ENCODE results near the gene RPL23.

GRCh38 chr17:38881600-38882191, 28.2 kb upstream of the RPL23 start:
- TF ChIP-seq, protein P1, sequence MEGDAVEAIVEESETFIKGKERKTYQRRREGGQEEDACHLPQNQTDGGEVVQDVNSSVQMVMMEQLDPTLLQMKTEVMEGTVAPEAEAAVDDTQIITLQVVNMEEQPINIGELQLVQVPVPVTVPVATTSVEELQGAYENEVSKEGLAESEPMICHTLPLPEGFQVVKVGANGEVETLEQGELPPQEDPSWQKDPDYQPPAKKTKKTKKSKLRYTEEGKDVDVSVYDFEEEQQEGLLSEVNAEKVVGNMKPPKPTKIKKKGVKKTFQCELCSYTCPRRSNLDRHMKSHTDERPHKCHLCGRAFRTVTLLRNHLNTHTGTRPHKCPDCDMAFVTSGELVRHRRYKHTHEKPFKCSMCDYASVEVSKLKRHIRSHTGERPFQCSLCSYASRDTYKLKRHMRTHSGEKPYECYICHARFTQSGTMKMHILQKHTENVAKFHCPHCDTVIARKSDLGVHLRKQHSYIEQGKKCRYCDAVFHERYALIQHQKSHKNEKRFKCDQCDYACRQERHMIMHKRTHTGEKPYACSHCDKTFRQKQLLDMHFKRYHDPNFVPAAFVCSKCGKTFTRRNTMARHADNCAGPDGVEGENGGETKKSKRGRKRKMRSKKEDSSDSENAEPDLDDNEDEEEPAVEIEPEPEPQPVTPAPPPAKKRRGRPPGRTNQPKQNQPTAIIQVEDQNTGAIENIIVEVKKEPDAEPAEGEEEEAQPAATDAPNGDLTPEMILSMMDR (IDR thresholded peaks at IDR 0.05), result no peak
- TF ChIP-seq POLR2AphosphoS5 (IDR thresholded peaks at IDR 0.05) (peak in 1 of 2 donors; percentile 42), EP300 (IDR thresholded peaks at IDR 0.05) (no peak)
